NT2/D1 (cell line): ENCODE data around the gene FFAR1.

Experiments used
- SUZ12 ChIP-seq: IDR thresholded peaks from 2 replicates; pipeline ENCODE4 v1.6.1; 2011; ENCODE audit not compliant: insufficient read length, insufficient read depth; ENCODE audit errors: extremely low read depth
- YY1 ChIP-seq: IDR thresholded peaks from 2 replicates; pipeline ENCODE4 v1.6.1; 2011; ENCODE audit not compliant: insufficient read length, insufficient read depth

DNA sequence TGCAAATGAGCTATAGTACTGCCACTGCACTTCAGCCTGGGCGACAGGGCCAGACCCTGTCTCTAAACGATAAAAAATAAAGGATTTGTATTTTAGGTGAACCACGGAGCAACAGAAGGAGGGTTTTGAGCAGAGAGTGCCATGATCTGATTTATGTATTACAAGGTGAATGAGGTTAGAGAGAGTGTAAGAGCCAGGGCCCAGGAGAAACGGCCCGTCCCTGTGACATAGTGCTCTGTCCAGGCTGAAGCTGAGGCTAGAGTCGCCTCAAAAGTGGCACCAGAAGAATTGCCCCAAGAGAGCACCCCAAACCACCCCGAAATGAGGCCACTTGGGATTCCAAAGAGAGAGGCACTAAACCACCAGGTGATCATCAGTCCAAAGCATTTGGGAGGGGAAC, 38.8 kb upstream of the FFAR1 start:
- TF ChIP-seq YY1 (no peak), SUZ12 (no peak)
